ENCODE results near the gene UGT1A10. TPM values are rescaled to one million over a fixed set of nuclear protein-coding genes. Genes with fewer than 3 reads are reported as not detected.

UGT1A10 gene
- total RNA-seq, 1 experiment from 2014 or later: not detected

GRCh38 chr2:233810385-233810784 lies 174.1 kb downstream of the UGT1A10 start:
- no peaks in the 10 kb centered on the region for H3K4me1 Mint-ChIP-seq
- H3T11ph ChIP-seq (ENCODE audit: low read length): no peak overlapping the region
- H3K4me1 ChIP-seq (ENCODE audit: insufficient read depth, low read length): no peaks in the 10 kb centered on the region
- no peaks in the 10 kb centered on the region for H3K36me3 Mint-ChIP-seq (ENCODE audit: insufficient read depth in 1 of 3, low read depth in 3 of 3)
- no peak overlapping the region for H3K9ac ChIP-seq (ENCODE audit: extremely low read depth, insufficient read length, low read length)
- H2BK120ac ChIP-seq (ENCODE audit: low read depth, low read length, poor library complexity, severe bottlenecking): no peak overlapping the region
- no peaks in the 10 kb centered on the region for H3K79me1 ChIP-seq (ENCODE audit: insufficient read depth, low read depth, low read length, poor library complexity, severe bottlenecking)
- H3K9me3 Mint-ChIP-seq: peaks cover 0 to 2% of the 10 kb centered on the region in 2 experiments; a peak in 2 of 5 replicates
- no peak overlapping the region for H3K27ac ChIP-seq (ENCODE audit: insufficient read length, low read depth, low read length)
- no peaks in the 10 kb centered on the region for H3K79me2 ChIP-seq (ENCODE audit: insufficient read depth, low read length)
- TF ChIP-seq CTCF (conservative IDR thresholded peaks at IDR 0.05): no peak
- no peak overlapping the region for H4K91ac ChIP-seq (ENCODE audit: insufficient read length, low read depth, low read length)
- H2AK5ac ChIP-seq (ENCODE audit: insufficient read length, low read length): no peak overlapping the region
- no peak overlapping the region for H2BK5ac ChIP-seq (ENCODE audit: insufficient read length, low read length)
- H4K5ac ChIP-seq (ENCODE audit: insufficient read length, low read depth, low read length): no peak overlapping the region
- no peaks in the 10 kb centered on the region for H3K27me3 ChIP-seq (ENCODE audit: insufficient read depth, low read length)
- H4K20me1 ChIP-seq (ENCODE audit: control insufficient read depth, insufficient read depth, insufficient read length): no peaks in the 10 kb centered on the region
- no peak overlapping the region for H4K8ac ChIP-seq (replicated peaks; ENCODE audit: insufficient read length, low read depth, low read length)
- H3K56ac ChIP-seq (ENCODE audit: insufficient read length, low read depth, low read length): no peak overlapping the region
- H3K4me3 Mint-ChIP-seq: no peak overlapping the region
- no peak overlapping the region for H2BK20ac ChIP-seq (ENCODE audit: low read depth, low read length, poor library complexity, severe bottlenecking)
- no peak overlapping the region for H2BK12ac ChIP-seq (ENCODE audit: insufficient read length, low read depth, low read length)
- H3K27ac Mint-ChIP-seq: no peak overlapping the region
- no peak overlapping the region for H2BK15ac ChIP-seq (ENCODE audit: low read depth, low read length)
- H3K27me3 Mint-ChIP-seq (ENCODE audit: low read depth): peaks cover 15% of the 10 kb centered on the region
- no peaks in the 10 kb centered on the region for H3K23me2 ChIP-seq (ENCODE audit: insufficient read length, low read depth, low read length, poor library complexity, severe bottlenecking)
- no peak for DNase-seq
- no peak overlapping the region for H3K4ac ChIP-seq (ENCODE audit: low read depth, low read length)
- H3K14ac ChIP-seq (ENCODE audit: insufficient read depth, low read length): no peak overlapping the region
- no CpG with 5 or more reads among the region's 6 CpGs for WGBS (ENCODE audit: extremely low coverage, insufficient read length, low lambda C conversion rate)
- H3K23ac ChIP-seq (ENCODE audit: insufficient read length, low read depth, low read length): no peak overlapping the region
- no peak overlapping the region for H2AFZ ChIP-seq (ENCODE audit: low read length)
- H3K18ac ChIP-seq (ENCODE audit: insufficient read length, low read depth, low read length): no peak overlapping the region
- no peaks in the 10 kb centered on the region for H3K9me3 ChIP-seq (ENCODE audit: control insufficient read depth, low read depth, low read length)
- no peak overlapping the region for H3K4me2 ChIP-seq (ENCODE audit: insufficient read depth, insufficient read length, low read length)
